ENCODE results near the gene HOXA9. TPM values are rescaled to one million over a fixed set of nuclear protein-coding genes. Genes with fewer than 3 reads are reported as not detected.

HOXA9 gene
- total RNA-seq, 1 donor from 2014 or later, result not detected

GRCh38 chr7:27177795-27178320 is 12.5 kb upstream of the HOXA9 start:
- no peak overlapping the region for H3K4me3 Mint-ChIP-seq (ENCODE audit: unreplicated experiment)
- H3K36me3 Mint-ChIP-seq (ENCODE audit: unreplicated experiment), result no peaks in the 10 kb centered on the region
- TF ChIP-seq, protein P1, sequence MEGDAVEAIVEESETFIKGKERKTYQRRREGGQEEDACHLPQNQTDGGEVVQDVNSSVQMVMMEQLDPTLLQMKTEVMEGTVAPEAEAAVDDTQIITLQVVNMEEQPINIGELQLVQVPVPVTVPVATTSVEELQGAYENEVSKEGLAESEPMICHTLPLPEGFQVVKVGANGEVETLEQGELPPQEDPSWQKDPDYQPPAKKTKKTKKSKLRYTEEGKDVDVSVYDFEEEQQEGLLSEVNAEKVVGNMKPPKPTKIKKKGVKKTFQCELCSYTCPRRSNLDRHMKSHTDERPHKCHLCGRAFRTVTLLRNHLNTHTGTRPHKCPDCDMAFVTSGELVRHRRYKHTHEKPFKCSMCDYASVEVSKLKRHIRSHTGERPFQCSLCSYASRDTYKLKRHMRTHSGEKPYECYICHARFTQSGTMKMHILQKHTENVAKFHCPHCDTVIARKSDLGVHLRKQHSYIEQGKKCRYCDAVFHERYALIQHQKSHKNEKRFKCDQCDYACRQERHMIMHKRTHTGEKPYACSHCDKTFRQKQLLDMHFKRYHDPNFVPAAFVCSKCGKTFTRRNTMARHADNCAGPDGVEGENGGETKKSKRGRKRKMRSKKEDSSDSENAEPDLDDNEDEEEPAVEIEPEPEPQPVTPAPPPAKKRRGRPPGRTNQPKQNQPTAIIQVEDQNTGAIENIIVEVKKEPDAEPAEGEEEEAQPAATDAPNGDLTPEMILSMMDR (IDR thresholded peaks at IDR 0.05), result no peak
- H3K27ac Mint-ChIP-seq (ENCODE audit: unreplicated experiment), result no peak overlapping the region
- peaks cover 7% of the 10 kb centered on the region for H3K4me1 Mint-ChIP-seq (ENCODE audit: unreplicated experiment)
- H3K27me3 Mint-ChIP-seq (ENCODE audit: unreplicated experiment), result peaks cover 81% of the 10 kb centered on the region
- H3K9me3 Mint-ChIP-seq (ENCODE audit: unreplicated experiment), result no peaks in the 10 kb centered on the region
- no peak for DNase-seq (ENCODE audit: extremely low spot score, unreplicated experiment)

DNA sequence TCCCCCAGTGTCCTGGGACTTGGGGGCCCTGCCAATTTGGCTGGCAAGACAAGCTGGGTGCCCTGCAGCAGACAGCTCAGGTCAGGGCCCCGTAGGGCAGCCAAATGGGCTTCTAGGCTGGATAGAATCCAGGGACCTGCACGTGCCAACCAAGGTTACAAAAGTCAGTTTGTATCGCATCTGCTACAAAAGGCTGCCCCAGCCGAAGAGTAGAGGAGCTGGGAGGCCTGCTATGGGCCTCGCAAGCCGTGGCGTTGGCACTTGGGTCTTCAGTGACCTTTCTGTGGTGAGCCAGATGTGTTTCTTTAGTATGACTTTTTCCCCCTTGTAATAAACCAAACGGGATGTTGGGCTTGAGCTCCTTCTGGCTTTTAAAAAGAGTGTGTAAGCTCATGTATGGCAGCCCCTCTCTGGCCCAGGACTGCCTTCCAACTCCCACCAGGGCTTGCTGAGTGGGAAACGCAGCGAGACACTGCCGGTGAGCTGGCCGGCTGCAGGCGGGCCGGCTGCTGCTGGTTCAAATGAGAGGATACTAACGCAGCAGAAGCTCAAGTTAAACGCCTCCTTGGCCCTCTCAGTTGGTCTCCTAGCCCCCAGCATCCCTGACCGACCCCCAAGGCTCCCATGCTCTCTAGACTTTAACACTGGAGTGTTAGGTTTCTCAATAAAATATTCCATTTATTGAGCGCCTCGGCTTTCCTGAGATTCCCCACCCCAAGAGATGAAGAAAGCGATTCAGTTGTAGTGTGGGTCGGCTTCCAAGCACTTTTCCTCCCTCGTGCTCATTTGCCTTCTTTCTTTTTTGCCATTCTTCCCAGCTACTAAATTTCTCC is 11.8 kb upstream of the HOXA9 start:
- peaks cover 79% of the 10 kb centered on the region for H3K27me3 Mint-ChIP-seq (ENCODE audit: unreplicated experiment)
- H3K36me3 Mint-ChIP-seq (ENCODE audit: unreplicated experiment), result no peaks in the 10 kb centered on the region
- H3K9me3 Mint-ChIP-seq (ENCODE audit: unreplicated experiment), result no peaks in the 10 kb centered on the region
- H3K4me1 Mint-ChIP-seq (ENCODE audit: unreplicated experiment), result peaks cover 8% of the 10 kb centered on the region
- H3K4me3 Mint-ChIP-seq (ENCODE audit: unreplicated experiment), result no peak overlapping the region
- no peak overlapping the region for H3K27ac Mint-ChIP-seq (ENCODE audit: unreplicated experiment)
- no peak for DNase-seq (ENCODE audit: extremely low spot score, unreplicated experiment)
- TF ChIP-seq, protein P1 (IDR thresholded peaks at IDR 0.05), result no peak

GRCh38 chr7:27176524-27176845 is 11.1 kb upstream of the HOXA9 start:
- no peak overlapping the region for H3K27ac Mint-ChIP-seq (ENCODE audit: unreplicated experiment)
- DNase-seq (ENCODE audit: extremely low spot score, unreplicated experiment), result no peak
- TF ChIP-seq, protein P1 (IDR thresholded peaks at IDR 0.05), result no peak
- H3K27me3 Mint-ChIP-seq (ENCODE audit: unreplicated experiment), result peaks cover 81% of the 10 kb centered on the region
- H3K4me1 Mint-ChIP-seq (ENCODE audit: unreplicated experiment), result peaks cover 13% of the 10 kb centered on the region
- H3K9me3 Mint-ChIP-seq (ENCODE audit: unreplicated experiment), result no peaks in the 10 kb centered on the region
- no peaks in the 10 kb centered on the region for H3K36me3 Mint-ChIP-seq (ENCODE audit: unreplicated experiment)
- no peak overlapping the region for H3K4me3 Mint-ChIP-seq (ENCODE audit: unreplicated experiment)

GRCh38 chr7:27175626-27176523 is 10.5 kb upstream of the HOXA9 start:
- no peak for DNase-seq (ENCODE audit: extremely low spot score, unreplicated experiment)
- Mint-ChIP-seq H3K27me3 (ENCODE audit: unreplicated experiment) (peaks cover 82% of the 10 kb centered on the region), H3K4me3 (ENCODE audit: unreplicated experiment) (no peak overlapping the region), H3K4me1 (ENCODE audit: unreplicated experiment) (peaks cover 13% of the 10 kb centered on the region), H3K36me3 (ENCODE audit: unreplicated experiment) (no peaks in the 10 kb centered on the region), H3K9me3 (ENCODE audit: unreplicated experiment) (no peaks in the 10 kb centered on the region), H3K27ac (ENCODE audit: unreplicated experiment) (no peak overlapping the region)
- TF ChIP-seq, protein P1 (IDR thresholded peaks at IDR 0.05), result no peak

Measured in osteocyte (in vitro differentiated cells).